Neural cell (in vitro differentiated cells): ENCODE results near the gene PRRT1. TPM values are rescaled to one million over a fixed set of nuclear protein-coding genes. Genes with fewer than 3 reads are reported as not detected.

Experiments
- H2AFZ ChIP-seq: fragments of 200-600, 300-800 bp; sonication (generic), shearing (Covaris generic); 2 replicates; pipeline ENCODE4 v1.6.0; 2014; ENCODE audit warnings: low read depth, mild to moderate bottlenecking, antibody characterized with exemption, low read length, moderate library complexity
- H3F3A ChIP-seq: fragments of 200-600 bp; shearing (Covaris generic); 2 replicates; pipeline ENCODE4 v1.6.1; 2016; ENCODE audit warnings: mild to moderate bottlenecking, moderate library complexity, mixed read lengths, antibody characterized with exemption, low read length; ENCODE audit not compliant: insufficient read depth, poor library complexity, severe bottlenecking
- H3K27ac ChIP-seq: fragments of 200-600, 300-800 bp; sonication (generic), shearing (Covaris generic); 2 replicates; pipeline ENCODE4 v1.5.1; 2014; ENCODE audit warnings: mild to moderate bottlenecking, low read length, moderate library complexity
- H3K27me3 ChIP-seq: fragments of 300-800, 200-600 bp; sonication (generic), shearing (Covaris generic); 2 replicates; pipeline ENCODE4 v1.6.0; 2014; ENCODE audit warnings: mild to moderate bottlenecking, low read depth, low read length, moderate library complexity; ENCODE audit not compliant: insufficient read depth
- H3K36me3 ChIP-seq: fragments of 300-800, 200-600 bp; sonication (generic), shearing (Covaris generic); 2 replicates; pipeline ENCODE4 v1.5.1; 2014; ENCODE audit warnings: mild to moderate bottlenecking, antibody characterized with exemption, low read length, moderate library complexity; ENCODE audit not compliant: insufficient read depth
- H3K4me2 ChIP-seq: fragments of 300-800, 200-600 bp; sonication (generic), shearing (Covaris generic); 2 replicates; pipeline ENCODE4 v1.6.0; 2014; ENCODE audit warnings: mild to moderate bottlenecking, low read length
- H3K4me3 ChIP-seq: fragments of 300-800, 200-600 bp; sonication (generic), shearing (Covaris generic); 2 replicates; pipeline ENCODE4 v1.5.1; 2014; ENCODE audit warnings: mild to moderate bottlenecking, low read length, moderate library complexity
- H3K79me2 ChIP-seq: fragments of 200-600 bp; shearing (Covaris generic); replicated peaks from 2 replicates; pipeline ENCODE4 v1.6.0; 2014; ENCODE audit warnings: mild to moderate bottlenecking, low read length, moderate library complexity; ENCODE audit not compliant: insufficient read depth
- H3K9ac ChIP-seq: fragments of 300-800, 200-600 bp; sonication (generic), shearing (Covaris generic); 2 replicates; pipeline ENCODE4 v1.6.1; 2016; ENCODE audit warnings: mild to moderate bottlenecking, low read length, mixed read lengths
- H3K9me2 ChIP-seq: fragments of 200-600 bp; shearing (Covaris generic); 2 replicates; pipeline ENCODE4 v1.6.1; 2016; ENCODE audit warnings: mild to moderate bottlenecking, low read length, mixed read lengths; ENCODE audit not compliant: insufficient read depth
- H3K9me3 ChIP-seq: fragments of 200-600, 300-800 bp; sonication (generic), shearing (Covaris generic); 2 replicates; pipeline ENCODE4 v1.6.1; 2016; ENCODE audit warnings: mild to moderate bottlenecking, mixed run types, low read length, moderate library complexity, mixed read lengths
- H4K20me1 ChIP-seq: fragments of 200-600 bp; shearing (Covaris generic); 2 replicates; pipeline ENCODE4 v1.6.1; 2016; ENCODE audit warnings: mild to moderate bottlenecking, mixed run types; ENCODE audit not compliant: insufficient read depth
- EP300 ChIP-seq: fragments of 450-650 bp; conservative IDR thresholded peaks from 2 replicates; pipeline ENCODE4 v1.6.1; 2014; ENCODE audit warnings: antibody characterized with exemption, mild to moderate bottlenecking, moderate library complexity; ENCODE audit not compliant: poor library complexity, severe bottlenecking
- EZH2 ChIP-seq: fragments of 200-600, 300-800 bp; shearing (Covaris generic), sonication (generic); IDR thresholded peaks from 2 replicates; pipeline ENCODE4 v1.6.1; 2014; ENCODE audit warnings: antibody characterized with exemption, low read length, borderline replicate concordance, mild to moderate bottlenecking; ENCODE audit not compliant: insufficient read depth, poor library complexity, severe bottlenecking
- MXI1 ChIP-seq: fragments of 450-650 bp; conservative IDR thresholded peaks from 2 replicates; pipeline ENCODE4 v1.6.1; 2014; ENCODE audit warnings: antibody characterized with exemption, mild to moderate bottlenecking; ENCODE audit not compliant: poor library complexity, severe bottlenecking
- POLR2AphosphoS5 ChIP-seq: IDR thresholded peaks from 2 replicates; pipeline ENCODE4 v1.6.1; 2012
- RAD21 ChIP-seq: fragments of 450-650 bp; conservative IDR thresholded peaks from 2 replicates; pipeline ENCODE4 v1.6.1; 2014; ENCODE audit warnings: antibody characterized with exemption, mild to moderate bottlenecking, moderate library complexity
- SMC3 ChIP-seq: fragments of 450-650 bp; conservative IDR thresholded peaks from 2 replicates; pipeline ENCODE4 v1.6.1; 2014; ENCODE audit warnings: antibody characterized with exemption, mild to moderate bottlenecking, moderate library complexity; ENCODE audit not compliant: poor library complexity
- TAF1 ChIP-seq: IDR thresholded peaks from 2 replicates; pipeline ENCODE4 v1.6.1; 2012; ENCODE audit warnings: low read depth
- polyA plus RNA-seq: library from polyadenylated mRNA; depleted of rRNA; stranded (reverse); fragments of >200 nt; gene quantifications from 2 replicates; pipeline ENCODE4 v1.2.3, GENCODE V29; 2014
- TF ChIP-seq, protein P1 (sequence below): fragments of 450-650 bp; IDR thresholded peaks from 2 replicates; pipeline ENCODE4 v1.5.1; 2014; ENCODE audit warnings: antibody characterized with exemption, mild to moderate bottlenecking, moderate library complexity; ENCODE audit not compliant: poor library complexity, severe bottlenecking
- TF ChIP-seq, protein P2 (sequence below): IDR thresholded peaks from 2 replicates; pipeline ENCODE4 v1.6.1; 2012; ENCODE audit warnings: borderline replicate concordance

PRRT1 gene
- polyA plus RNA-seq, 1 donor from 2014 or later, result 0.22 TPM

GRCh38 chr6:32174416-32174815, 22.7 kb upstream of the PRRT1 start:
- peak overlapping the region; percentile 91 for H3K4me3 ChIP-seq

DNA sequence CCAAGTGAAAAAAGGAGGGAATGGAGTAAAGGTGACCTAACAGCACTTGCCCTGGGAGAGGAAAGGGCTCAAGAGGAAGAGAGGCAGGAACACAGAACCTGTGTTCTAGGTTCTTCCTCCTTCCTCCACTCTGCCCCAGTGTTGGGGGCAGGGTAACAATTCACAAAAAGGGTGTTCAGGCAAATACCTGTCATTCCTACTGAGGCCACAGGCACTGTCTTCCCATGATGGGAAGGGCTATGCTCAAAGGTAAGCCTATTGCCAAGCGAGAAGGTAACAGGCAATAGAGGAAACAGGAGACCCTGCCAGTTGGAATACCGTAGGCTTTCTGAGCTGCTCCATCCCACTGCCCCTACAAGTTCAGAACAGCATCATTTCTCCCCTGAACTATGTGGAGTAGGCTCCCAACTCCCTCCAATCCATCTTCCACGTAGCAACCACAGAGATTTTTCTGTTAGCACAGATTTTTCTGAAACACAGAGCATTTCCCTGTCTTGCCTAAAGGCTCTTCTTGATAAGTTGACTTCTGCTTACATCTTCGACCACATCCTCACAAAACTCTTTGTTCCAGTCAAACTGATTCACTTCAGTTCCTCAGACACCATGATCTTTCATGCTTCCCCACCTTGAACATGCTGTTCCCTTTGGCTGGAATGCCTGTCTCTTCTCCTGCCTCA, 21.4 kb upstream of the PRRT1 start:
- peaks cover 32% of the 10 kb centered on the region for H3K79me2 ChIP-seq
- peak overlapping the region; percentile 91 for H3K4me3 ChIP-seq
- H3K9ac ChIP-seq, result peak overlapping the region; percentile 5
- no peaks in the 10 kb centered on the region for H3K9me2 ChIP-seq
- no peaks in the 10 kb centered on the region for H3K9me3 ChIP-seq
- H3F3A ChIP-seq, result peaks cover 4% of the 10 kb centered on the region
- no peak overlapping the region for H3K27ac ChIP-seq
- no peak overlapping the region for H2AFZ ChIP-seq
- H3K36me3 ChIP-seq, result no peaks in the 10 kb centered on the region
- H4K20me1 ChIP-seq, result no peaks in the 10 kb centered on the region
- TF ChIP-seq, protein P1, sequence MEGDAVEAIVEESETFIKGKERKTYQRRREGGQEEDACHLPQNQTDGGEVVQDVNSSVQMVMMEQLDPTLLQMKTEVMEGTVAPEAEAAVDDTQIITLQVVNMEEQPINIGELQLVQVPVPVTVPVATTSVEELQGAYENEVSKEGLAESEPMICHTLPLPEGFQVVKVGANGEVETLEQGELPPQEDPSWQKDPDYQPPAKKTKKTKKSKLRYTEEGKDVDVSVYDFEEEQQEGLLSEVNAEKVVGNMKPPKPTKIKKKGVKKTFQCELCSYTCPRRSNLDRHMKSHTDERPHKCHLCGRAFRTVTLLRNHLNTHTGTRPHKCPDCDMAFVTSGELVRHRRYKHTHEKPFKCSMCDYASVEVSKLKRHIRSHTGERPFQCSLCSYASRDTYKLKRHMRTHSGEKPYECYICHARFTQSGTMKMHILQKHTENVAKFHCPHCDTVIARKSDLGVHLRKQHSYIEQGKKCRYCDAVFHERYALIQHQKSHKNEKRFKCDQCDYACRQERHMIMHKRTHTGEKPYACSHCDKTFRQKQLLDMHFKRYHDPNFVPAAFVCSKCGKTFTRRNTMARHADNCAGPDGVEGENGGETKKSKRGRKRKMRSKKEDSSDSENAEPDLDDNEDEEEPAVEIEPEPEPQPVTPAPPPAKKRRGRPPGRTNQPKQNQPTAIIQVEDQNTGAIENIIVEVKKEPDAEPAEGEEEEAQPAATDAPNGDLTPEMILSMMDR, result no peak
- TF ChIP-seq EP300, result no peak
- TF ChIP-seq MXI1, result no peak
- no peak for TF ChIP-seq TAF1
- no peak for TF ChIP-seq RAD21
- TF ChIP-seq, protein P2, sequence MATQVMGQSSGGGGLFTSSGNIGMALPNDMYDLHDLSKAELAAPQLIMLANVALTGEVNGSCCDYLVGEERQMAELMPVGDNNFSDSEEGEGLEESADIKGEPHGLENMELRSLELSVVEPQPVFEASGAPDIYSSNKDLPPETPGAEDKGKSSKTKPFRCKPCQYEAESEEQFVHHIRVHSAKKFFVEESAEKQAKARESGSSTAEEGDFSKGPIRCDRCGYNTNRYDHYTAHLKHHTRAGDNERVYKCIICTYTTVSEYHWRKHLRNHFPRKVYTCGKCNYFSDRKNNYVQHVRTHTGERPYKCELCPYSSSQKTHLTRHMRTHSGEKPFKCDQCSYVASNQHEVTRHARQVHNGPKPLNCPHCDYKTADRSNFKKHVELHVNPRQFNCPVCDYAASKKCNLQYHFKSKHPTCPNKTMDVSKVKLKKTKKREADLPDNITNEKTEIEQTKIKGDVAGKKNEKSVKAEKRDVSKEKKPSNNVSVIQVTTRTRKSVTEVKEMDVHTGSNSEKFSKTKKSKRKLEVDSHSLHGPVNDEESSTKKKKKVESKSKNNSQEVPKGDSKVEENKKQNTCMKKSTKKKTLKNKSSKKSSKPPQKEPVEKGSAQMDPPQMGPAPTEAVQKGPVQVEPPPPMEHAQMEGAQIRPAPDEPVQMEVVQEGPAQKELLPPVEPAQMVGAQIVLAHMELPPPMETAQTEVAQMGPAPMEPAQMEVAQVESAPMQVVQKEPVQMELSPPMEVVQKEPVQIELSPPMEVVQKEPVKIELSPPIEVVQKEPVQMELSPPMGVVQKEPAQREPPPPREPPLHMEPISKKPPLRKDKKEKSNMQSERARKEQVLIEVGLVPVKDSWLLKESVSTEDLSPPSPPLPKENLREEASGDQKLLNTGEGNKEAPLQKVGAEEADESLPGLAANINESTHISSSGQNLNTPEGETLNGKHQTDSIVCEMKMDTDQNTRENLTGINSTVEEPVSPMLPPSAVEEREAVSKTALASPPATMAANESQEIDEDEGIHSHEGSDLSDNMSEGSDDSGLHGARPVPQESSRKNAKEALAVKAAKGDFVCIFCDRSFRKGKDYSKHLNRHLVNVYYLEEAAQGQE, result no peak
- TF ChIP-seq SMC3, result no peak
- TF ChIP-seq POLR2AphosphoS5, result no peak
- no peak for TF ChIP-seq EZH2
- no peaks in the 10 kb centered on the region for H3K27me3 ChIP-seq
- H3K4me2 ChIP-seq, result no peak overlapping the region

More at GRCh38 chr6:32174416-32174815, 22.7 kb upstream of the PRRT1 start:
- TF ChIP-seq EZH2, result no peak
- TF ChIP-seq SMC3, result no peak
- TF ChIP-seq TAF1, result no peak
- no peak for TF ChIP-seq POLR2AphosphoS5
- TF ChIP-seq MXI1, result no peak
- no peak for TF ChIP-seq EP300
- TF ChIP-seq RAD21, result no peak
- TF ChIP-seq, protein P1, result no peak
- TF ChIP-seq, protein P2, result no peak
- Histone ChIP-seq H4K20me1 (no peaks in the 10 kb centered on the region), H3K79me2 (peaks cover 41% of the 10 kb centered on the region), H3F3A (peaks cover 4% of the 10 kb centered on the region), H3K36me3 (no peaks in the 10 kb centered on the region), H3K27ac (no peak overlapping the region), H3K9me2 (no peaks in the 10 kb centered on the region), H3K9ac (no peak overlapping the region), H3K27me3 (no peaks in the 10 kb centered on the region), H3K4me2 (peak overlapping the region; percentile 88), H2AFZ (no peak overlapping the region), H3K9me3 (no peaks in the 10 kb centered on the region)
